Activated CD4-positive, alpha-beta T cell treated with anti-CD3 and anti-CD28 coated beads, Interleukin-2, amount 10 ng/mL, durations not matched to agents 7 days and 5 days (primary cell): ENCODE measurements around the gene CLASP1. TPM values are rescaled to one million over a fixed set of nuclear protein-coding genes. Genes with fewer than 3 reads are reported as not detected.
"Not testable (repeated sequence)": the region's sequence is repeated elsewhere in the genome, so short reads cannot be mapped to it uniquely, and the experiment has no call there.

Source experiments
- CTCF ChIA-PET: fragments of 350-600 bp; sonication (Branson Sonifier 250); formaldehyde crosslinking; loops from one replicate; lab custom pipeline; 2021; ENCODE audit warnings: antibody characterized with exemption; lab: Charles Lee
- POLR2A ChIA-PET: fragments of 350-600 bp; sonication (Branson Sonifier 250); formaldehyde crosslinking; loops from one replicate; lab custom pipeline; 2021; ENCODE audit warnings: antibody characterized with exemption; lab: Charles Lee
- DNase-seq: peaks from one replicate; pipeline ENCODE4 v3.0.0-alpha.2; 2020
- H3K27ac Mint-ChIP-seq: one replicate; pipeline ENCODE4 v1.8.0; 2021; ENCODE audit warnings: mild to moderate bottlenecking, moderate library complexity, mixed read lengths
- H3K27me3 Mint-ChIP-seq: one replicate; pipeline ENCODE4 v1.8.0; 2021; ENCODE audit warnings: mixed read lengths
- H3K36me3 Mint-ChIP-seq: one replicate; pipeline ENCODE4 v1.8.0; 2021; ENCODE audit warnings: low read depth, mixed read lengths
- H3K4me1 Mint-ChIP-seq: one replicate; pipeline ENCODE4 v1.8.0; 2021; ENCODE audit warnings: mixed read lengths
- H3K4me3 Mint-ChIP-seq: one replicate; pipeline ENCODE4 v1.8.0; 2021; ENCODE audit warnings: mild to moderate bottlenecking, moderate library complexity, mixed read lengths
- H3K9me3 Mint-ChIP-seq: one replicate; pipeline ENCODE4 v1.8.0; 2021; ENCODE audit warnings: mixed read lengths
- total RNA-seq, 2 experiments: library from RNA; stranded (reverse); gene quantifications; one replicate each; pipeline ENCODE4 v1.2.3, GENCODE V29; 2021

The CLASP1 gene
- total RNA-seq, 2 experiments from 2014 or later = 52.7 to 54.9 TPM

- POLR2A ChIA-PET = no interaction called here
- no peak overlapping the region for H3K4me3 Mint-ChIP-seq
- peaks cover 11% of the 10 kb centered on the region for H3K4me1 Mint-ChIP-seq
- H3K36me3 Mint-ChIP-seq = peaks cover 5% of the 10 kb centered on the region
- peaks cover 7% of the 10 kb centered on the region for H3K27me3 Mint-ChIP-seq
- DNase-seq = no peak
- H3K27ac Mint-ChIP-seq = no peak overlapping the region
- peaks cover 36% of the 10 kb centered on the region for H3K9me3 Mint-ChIP-seq
- CTCF ChIA-PET = interaction anchor here (1.1 kb wide), 1 partner anchor 17 kb away, joined by 3 read pairs; no protein-coding TSS in a partner anchor
These were observed 33.4 kb upstream of the CLASP1 start for GRCh38 chr2:121682396-121683298.

DNA sequence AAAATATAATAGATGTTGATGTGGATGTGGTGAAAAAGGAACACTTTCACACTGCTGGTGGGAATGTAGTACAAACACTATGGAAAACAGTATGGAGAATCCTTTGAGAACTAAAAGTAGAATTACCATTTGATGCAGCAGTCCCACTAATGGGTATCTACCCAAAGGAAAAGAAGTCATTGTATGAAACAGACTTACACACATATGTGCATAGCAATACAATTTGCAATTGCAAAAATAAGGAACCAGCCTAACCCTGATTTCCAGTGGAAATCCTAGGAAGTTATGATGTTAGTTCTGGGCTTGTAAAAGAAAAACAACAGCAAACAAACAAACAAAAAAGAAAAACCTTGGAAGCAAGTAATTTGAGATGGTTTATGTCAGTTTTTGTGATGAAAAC is 28.6 kb upstream of the CLASP1 start:
- Mint-ChIP-seq H3K36me3 (peaks cover 5% of the 10 kb centered on the region), H3K9me3 (peaks cover 45% of the 10 kb centered on the region), H3K4me1 (peaks cover 8% of the 10 kb centered on the region), H3K27ac (no peak overlapping the region), H3K4me3 (no peak overlapping the region), H3K27me3 (peaks cover 17% of the 10 kb centered on the region)
- POLR2A ChIA-PET = no interaction called here
- DNase-seq = no peak
- CTCF ChIA-PET = no interaction called here

GRCh38 chr2:121671621-121672020 is 22.4 kb upstream of the CLASP1 start:
- Mint-ChIP-seq H3K9me3 (peaks cover 45% of the 10 kb centered on the region), H3K36me3 (peaks cover 17% of the 10 kb centered on the region), H3K27me3 (peaks cover 12% of the 10 kb centered on the region)
- H3K4me1 Mint-ChIP-seq, CTCF ChIA-PET, DNase-seq, H3K4me3 Mint-ChIP-seq, POLR2A ChIA-PET, H3K27ac Mint-ChIP-seq: not testable (repeated sequence)

DNA sequence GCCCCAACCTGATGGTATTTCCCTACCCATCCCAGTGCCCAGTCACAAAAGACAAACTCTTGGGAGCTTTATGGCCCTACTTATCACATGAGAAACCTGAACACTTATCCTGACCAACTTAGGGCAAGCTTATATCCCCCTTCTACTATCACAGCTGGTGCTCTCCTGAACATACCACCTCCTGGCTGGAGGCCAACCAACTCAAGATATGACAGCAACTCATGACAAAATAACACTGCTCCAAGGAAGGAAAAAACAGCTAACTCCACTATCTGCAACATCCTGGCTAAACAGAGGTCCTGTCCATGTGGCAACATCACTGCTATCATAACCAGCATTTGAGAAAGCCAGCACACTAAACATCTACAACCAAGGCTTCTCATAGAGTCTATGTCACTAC is 20.9 kb upstream of the CLASP1 start:
- no peak for DNase-seq
- H3K9me3 Mint-ChIP-seq = peaks cover 35% of the 10 kb centered on the region
- peaks cover 12% of the 10 kb centered on the region for H3K27me3 Mint-ChIP-seq
- ChIA-PET POLR2A (no interaction called here), CTCF (interaction anchor here (1.3 to 1.7 kb wide), 2 partner anchors 9 to 15 kb away, joined by 4 read pairs; no protein-coding TSS in a partner anchor)
- no peaks in the 10 kb centered on the region for H3K4me1 Mint-ChIP-seq
- peak overlapping the region; percentile 7 for H3K27ac Mint-ChIP-seq
- H3K36me3 Mint-ChIP-seq = peaks cover 17% of the 10 kb centered on the region
- H3K4me3 Mint-ChIP-seq = no peak overlapping the region

- Mint-ChIP-seq H3K4me3 (no peak overlapping the region), H3K9me3 (peaks cover 23% of the 10 kb centered on the region), H3K27ac (no peak overlapping the region), H3K4me1 (no peaks in the 10 kb centered on the region), H3K36me3 (peaks cover 17% of the 10 kb centered on the region), H3K27me3 (peaks cover 2% of the 10 kb centered on the region)
- ChIA-PET CTCF (no interaction called here), POLR2A (no interaction called here)
- no peak for DNase-seq
These were observed 18.4 kb upstream of the CLASP1 start for GRCh38 chr2:121667618-121668017.

DNA sequence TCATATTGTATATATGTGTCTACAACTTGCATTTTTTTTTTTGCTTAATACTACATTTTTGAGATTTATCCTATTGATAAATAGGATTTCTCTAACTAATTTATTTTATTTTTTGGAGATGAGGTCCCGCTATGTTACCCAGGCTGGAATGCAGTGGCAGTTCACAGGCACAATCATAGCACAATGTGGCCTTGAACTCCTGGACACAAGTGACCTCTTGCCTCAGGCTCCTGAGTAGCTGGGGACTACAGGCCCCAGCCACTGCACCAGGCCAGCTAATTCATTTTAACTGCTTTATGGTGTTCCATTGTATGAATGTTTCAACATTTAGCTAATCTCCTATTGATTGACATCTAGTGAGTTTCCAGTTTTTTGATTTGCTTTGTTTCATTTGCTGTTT is 16.8 kb upstream of the CLASP1 start:
- POLR2A ChIA-PET = no interaction called here
- no peak for DNase-seq
- no peaks in the 10 kb centered on the region for H3K27me3 Mint-ChIP-seq
- CTCF ChIA-PET = interaction anchor here (0.5 to 1.2 kb wide), 4 partner anchors 18 to 160 kb away, joined by 3 to 5 read pairs (median 3); no protein-coding TSS in a partner anchor
- no peak overlapping the region for H3K4me3 Mint-ChIP-seq
- peaks cover 15% of the 10 kb centered on the region for H3K9me3 Mint-ChIP-seq
- peaks cover 13% of the 10 kb centered on the region for H3K36me3 Mint-ChIP-seq
- peaks cover 2% of the 10 kb centered on the region for H3K4me1 Mint-ChIP-seq
- no peak overlapping the region for H3K27ac Mint-ChIP-seq

GRCh38 chr2:121665504-121665903 is 16.2 kb upstream of the CLASP1 start:
- H3K4me1 Mint-ChIP-seq = peaks cover 2% of the 10 kb centered on the region
- H3K9me3 Mint-ChIP-seq = peaks cover 11% of the 10 kb centered on the region
- CTCF ChIA-PET = interaction anchor here (0.6 to 1.2 kb wide), 3 partner anchors 18 to 160 kb away, joined by 3 to 5 read pairs (median 3); no protein-coding TSS in a partner anchor
- no peak overlapping the region for H3K27ac Mint-ChIP-seq
- H3K4me3 Mint-ChIP-seq = no peak overlapping the region
- POLR2A ChIA-PET = no interaction called here
- DNase-seq = no peak
- H3K27me3 Mint-ChIP-seq = no peaks in the 10 kb centered on the region
- peaks cover 10% of the 10 kb centered on the region for H3K36me3 Mint-ChIP-seq

GRCh38 chr2:121664713-121665112 is 15.5 kb upstream of the CLASP1 start:
- Mint-ChIP-seq H3K4me1 (peaks cover 2% of the 10 kb centered on the region), H3K36me3 (peaks cover 6% of the 10 kb centered on the region), H3K9me3 (peaks cover 8% of the 10 kb centered on the region), H3K4me3 (no peak overlapping the region), H3K27me3 (no peaks in the 10 kb centered on the region), H3K27ac (no peak overlapping the region)
- CTCF ChIA-PET = interaction anchor here (1.2 kb wide), 2 partner anchors 35 to 37 kb away, joined by 3 read pairs; no protein-coding TSS in a partner anchor
- DNase-seq = no peak
- POLR2A ChIA-PET = no interaction called here

DNA sequence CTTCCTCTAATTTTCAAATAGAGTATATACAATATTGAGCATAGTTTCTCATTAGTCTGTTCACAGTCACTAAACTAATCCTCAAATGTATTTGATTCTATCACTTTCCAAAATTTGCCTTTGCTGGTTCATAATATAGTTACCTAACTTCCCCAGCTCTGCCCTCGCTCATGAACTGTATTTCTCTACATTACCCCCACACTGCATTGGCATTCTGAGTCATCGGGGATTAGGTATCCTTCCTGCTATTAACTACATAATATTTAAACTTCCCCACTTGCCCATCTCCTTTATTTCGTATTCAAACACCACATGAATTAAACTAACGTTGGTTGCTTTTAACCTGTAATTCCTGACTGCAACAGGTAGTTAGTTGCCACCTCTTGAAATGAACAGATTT is 14.8 kb upstream of the CLASP1 start:
- peaks cover 6% of the 10 kb centered on the region for H3K9me3 Mint-ChIP-seq
- CTCF ChIA-PET = interaction anchor here (1.2 kb wide), 1 partner anchor 37 kb away, joined by 3 read pairs; no protein-coding TSS in a partner anchor
- no peak overlapping the region for H3K27ac Mint-ChIP-seq
- H3K36me3 Mint-ChIP-seq = peaks cover 6% of the 10 kb centered on the region
- peaks cover 2% of the 10 kb centered on the region for H3K4me1 Mint-ChIP-seq
- no peak overlapping the region for H3K4me3 Mint-ChIP-seq
- POLR2A ChIA-PET = no interaction called here
- no peak for DNase-seq
- H3K27me3 Mint-ChIP-seq = no peaks in the 10 kb centered on the region

DNA sequence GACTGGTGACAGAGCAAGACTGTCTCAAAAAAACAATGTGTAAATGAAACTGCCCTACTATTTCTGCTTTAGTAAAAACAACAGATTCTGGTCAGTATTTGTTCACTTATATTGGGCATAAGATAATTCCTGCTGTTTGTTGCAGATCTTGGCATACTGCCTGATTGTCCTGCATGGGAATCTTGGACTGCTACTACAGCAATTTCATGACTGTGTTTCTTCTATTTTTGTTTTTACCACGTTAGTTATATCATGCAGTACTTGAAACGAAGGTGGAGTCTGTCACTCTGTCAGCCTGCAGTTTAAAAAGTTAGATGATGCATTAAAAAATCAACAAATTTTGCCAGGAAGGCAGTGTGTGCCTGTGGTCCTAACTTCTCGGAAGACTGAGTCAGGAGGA is 14.2 kb upstream of the CLASP1 start:
- CTCF ChIA-PET = interaction anchor here (0.9 to 1.2 kb wide), 2 partner anchors 13 to 36 kb away, joined by 3 read pairs; no protein-coding TSS in a partner anchor
- DNase-seq = no peak
- Mint-ChIP-seq H3K27ac (no peak overlapping the region), H3K4me3 (no peak overlapping the region), H3K27me3 (no peaks in the 10 kb centered on the region), H3K36me3 (peaks cover 5% of the 10 kb centered on the region), H3K4me1 (peaks cover 2% of the 10 kb centered on the region), H3K9me3 (peaks cover 2% of the 10 kb centered on the region)
- POLR2A ChIA-PET = no interaction called here

- peaks cover 4% of the 10 kb centered on the region for H3K36me3 Mint-ChIP-seq
- no peak overlapping the region for H3K27ac Mint-ChIP-seq
- DNase-seq = no peak
- no peaks in the 10 kb centered on the region for H3K27me3 Mint-ChIP-seq
- ChIA-PET CTCF (interaction anchor here (0.9 kb wide), 1 partner anchor 12 kb away, joined by 3 read pairs; no protein-coding TSS in a partner anchor), POLR2A (no interaction called here)
- H3K9me3 Mint-ChIP-seq = no peaks in the 10 kb centered on the region
- H3K4me1 Mint-ChIP-seq = peaks cover 4% of the 10 kb centered on the region
- H3K4me3 Mint-ChIP-seq = no peak overlapping the region
These were observed 13.4 kb upstream of the CLASP1 start for GRCh38 chr2:121662656-121663055.

- no peaks in the 10 kb centered on the region for H3K27me3 Mint-ChIP-seq
- H3K27ac Mint-ChIP-seq = no peak overlapping the region
- peaks cover 5% of the 10 kb centered on the region for H3K36me3 Mint-ChIP-seq
- POLR2A ChIA-PET = interaction anchor here (0.6 kb wide), 1 partner anchor 103 kb away, joined by 3 read pairs; no protein-coding TSS in a partner anchor
- H3K9me3 Mint-ChIP-seq = no peaks in the 10 kb centered on the region
- no peak overlapping the region for H3K4me3 Mint-ChIP-seq
- CTCF ChIA-PET = interaction anchor here (0.6 kb wide), 1 partner anchor 407 kb away, joined by 3 read pairs; no protein-coding TSS in a partner anchor
- no peak for DNase-seq
- H3K4me1 Mint-ChIP-seq = peaks cover 6% of the 10 kb centered on the region
These were observed 10.7 kb upstream of the CLASP1 start for GRCh38 chr2:121659933-121660332.

DNA sequence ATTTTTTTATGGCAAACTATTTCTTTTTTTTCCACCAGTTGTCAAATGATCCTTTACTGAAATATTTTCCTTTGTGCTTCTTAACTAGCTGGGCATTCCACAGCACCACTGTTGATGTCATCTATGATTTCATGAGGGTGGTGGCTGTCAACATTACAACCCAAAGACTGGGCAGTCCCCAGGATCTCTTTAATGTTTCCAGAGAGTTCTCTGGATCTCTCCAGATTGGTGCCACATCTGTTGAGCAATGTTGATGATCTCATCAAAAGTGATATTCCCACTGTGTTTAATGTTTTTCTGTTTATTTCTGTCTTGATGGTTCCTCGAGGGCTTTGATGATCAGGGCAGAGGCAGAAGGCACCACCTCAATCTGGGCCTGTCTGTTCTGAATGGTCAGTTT is 9.1 kb upstream of the CLASP1 start:
- H3K9me3 Mint-ChIP-seq, H3K4me3 Mint-ChIP-seq, H3K27me3 Mint-ChIP-seq, H3K27ac Mint-ChIP-seq, POLR2A ChIA-PET, DNase-seq: not testable (repeated sequence)
- peaks cover 16% of the 10 kb centered on the region for H3K36me3 Mint-ChIP-seq
- peaks cover 17% of the 10 kb centered on the region for H3K4me1 Mint-ChIP-seq
- CTCF ChIA-PET = interaction anchor here (0.7 to 0.8 kb wide), 2 partner anchors 9 to 189 kb away, joined by 3 read pairs; partner anchors contain the start of gene CLASP1
